GM19238 (cell line): ENCODE data around the gene FAAP20.

ENCODE experiments used
- DNase-seq: peaks from one replicate; pipeline ENCODE4 v3.0.0; 2011; ENCODE audit warnings: low spot score; ENCODE audit not compliant: insufficient read length

FAAP20 gene

DNA sequence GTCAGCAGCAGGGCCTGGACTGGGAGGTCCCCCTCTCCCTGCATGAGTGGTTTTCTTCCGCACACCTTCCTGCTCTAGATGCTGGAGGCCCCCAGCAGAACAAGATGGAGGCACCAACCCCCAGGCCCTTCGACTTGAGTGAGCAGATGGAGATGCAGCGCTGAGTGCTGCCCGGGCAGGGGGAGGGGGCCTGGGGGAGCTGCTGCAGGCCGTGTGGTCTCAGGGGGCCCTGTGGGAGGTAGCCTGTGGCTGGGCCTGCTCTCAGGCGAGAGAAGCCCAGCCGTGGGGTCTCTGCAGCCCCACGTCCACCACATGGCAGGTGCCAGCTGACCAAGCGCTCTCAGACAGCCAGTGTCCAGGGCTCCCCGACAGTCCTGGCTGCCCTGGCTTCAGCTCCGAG lies 1.2 kb upstream of the FAAP20 start:
- no peak for DNase-seq

DNA sequence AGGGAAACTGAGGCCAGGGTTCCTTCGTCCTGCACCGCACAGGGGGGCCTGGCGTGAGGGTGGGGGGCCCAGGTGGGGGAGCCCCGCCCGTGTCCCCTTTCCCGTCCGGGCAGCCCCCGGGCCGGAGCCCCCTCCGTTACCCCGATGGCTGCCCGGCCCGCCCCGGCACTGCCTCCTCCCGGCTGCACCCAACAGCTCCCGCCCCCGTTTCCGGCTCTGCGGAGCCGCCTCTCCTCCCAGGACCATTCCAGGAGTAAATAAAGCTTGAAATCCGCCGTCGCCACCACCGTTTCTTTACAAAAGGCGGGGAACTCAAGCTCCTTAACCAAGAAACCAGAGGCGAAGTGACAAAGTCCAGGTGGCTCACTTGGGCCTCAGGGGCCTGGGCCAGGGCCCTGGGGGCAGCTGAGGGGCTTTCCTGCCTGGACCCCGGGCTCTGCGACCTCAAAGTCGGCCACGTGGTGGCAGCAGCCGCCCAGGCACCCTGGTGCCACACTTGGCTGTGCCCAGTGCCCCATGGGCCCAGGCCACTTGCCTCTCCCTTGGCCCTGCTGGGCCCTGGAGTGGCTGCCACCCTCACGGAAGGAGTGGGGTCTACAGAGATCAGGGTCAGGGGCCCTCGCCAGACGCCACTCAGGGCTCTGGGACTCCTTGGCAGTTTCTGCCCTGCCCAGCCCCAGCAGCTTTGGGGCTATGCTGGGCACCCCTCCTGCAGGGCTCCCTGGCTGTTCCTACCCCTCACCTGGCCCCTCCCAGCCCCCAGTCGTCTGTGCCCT lies 514 bp upstream of the FAAP20 start:
- peak; percentile 96 for DNase-seq

DNA sequence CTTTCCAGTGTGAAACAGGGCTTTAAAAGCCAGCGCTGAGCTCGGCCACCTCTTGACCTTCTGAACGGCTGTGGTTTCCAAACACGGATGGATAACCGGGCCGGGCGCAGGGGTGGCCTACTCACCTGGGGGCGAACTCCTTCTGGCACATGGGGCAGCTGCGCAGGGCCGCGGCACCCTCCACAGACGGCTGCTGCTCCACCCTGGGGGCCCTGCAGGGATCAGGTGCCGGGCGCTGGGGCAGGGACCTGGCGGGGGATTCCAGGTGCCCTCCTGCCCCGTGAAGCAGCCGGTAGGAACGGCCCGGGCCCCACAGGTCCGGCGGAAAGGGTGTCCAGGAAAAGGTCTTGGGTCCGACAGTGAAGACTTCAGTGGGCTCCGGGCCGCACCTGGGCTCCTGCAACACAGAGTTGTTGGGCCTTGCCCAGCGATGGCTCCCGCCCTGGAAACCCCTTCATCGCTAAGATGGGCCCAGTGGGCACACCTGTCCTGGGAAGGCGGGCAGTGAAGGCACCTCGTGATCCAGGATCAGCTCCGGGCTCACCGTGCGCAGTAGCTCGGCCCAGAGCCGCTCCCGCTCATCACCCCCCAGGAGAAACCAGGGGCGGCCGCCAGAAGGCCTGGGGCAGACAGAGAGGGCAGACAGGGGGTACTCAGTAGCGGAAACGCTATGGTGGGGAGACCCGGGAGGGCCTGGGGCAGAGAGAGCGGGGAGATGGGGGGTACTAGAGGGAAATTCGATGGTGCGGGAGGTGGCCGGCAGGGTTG lies 874 bp downstream of the FAAP20 start:
- DNase-seq = no peak

DNA sequence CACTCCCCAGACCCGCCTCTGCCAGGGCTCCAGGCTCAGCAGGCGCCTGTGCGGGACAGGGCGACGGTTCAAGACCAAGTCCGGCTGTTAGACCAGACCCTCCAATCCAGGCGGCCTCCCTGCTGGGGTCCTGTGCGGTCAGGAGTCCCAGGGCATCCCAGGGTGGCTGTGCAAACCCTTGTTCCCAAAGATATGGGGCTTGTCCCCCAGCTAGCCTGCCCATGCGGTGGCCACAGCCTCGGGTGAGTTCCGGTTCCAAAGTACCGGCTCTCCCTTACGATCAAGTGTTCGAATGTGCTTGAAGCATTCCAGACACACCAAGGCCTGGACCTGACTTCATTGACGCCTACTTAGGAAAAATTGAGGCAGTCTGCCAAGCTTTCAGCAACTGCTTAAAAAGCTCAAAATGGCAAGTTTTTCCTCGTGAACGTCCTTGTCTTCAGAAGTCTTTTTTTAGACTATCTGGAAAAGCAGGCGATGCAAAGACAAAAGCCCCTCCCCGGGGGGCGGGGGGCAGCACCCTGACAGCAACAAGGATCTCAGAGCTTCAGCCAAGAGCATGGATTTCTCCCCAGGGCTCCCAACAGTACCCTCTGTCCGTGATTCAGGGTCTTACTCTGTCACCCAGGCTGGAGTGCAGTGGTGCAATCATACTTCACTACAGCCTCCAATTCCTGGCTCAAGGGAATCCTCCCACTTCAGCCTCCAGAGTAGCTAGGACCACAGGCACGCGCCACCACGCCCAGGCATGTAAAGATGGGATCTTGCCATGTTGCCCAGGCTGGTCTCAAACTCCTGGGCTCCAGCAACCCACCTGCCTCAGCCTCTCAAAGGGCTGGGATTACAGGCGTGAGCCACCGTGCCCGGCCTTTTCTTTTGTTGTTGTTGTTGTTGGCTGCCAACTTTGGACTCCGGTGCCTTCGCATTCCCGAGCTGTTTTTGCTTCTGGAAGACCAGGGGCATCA lies 2.3 kb downstream of the FAAP20 start:
- DNase-seq = no peak

DNA sequence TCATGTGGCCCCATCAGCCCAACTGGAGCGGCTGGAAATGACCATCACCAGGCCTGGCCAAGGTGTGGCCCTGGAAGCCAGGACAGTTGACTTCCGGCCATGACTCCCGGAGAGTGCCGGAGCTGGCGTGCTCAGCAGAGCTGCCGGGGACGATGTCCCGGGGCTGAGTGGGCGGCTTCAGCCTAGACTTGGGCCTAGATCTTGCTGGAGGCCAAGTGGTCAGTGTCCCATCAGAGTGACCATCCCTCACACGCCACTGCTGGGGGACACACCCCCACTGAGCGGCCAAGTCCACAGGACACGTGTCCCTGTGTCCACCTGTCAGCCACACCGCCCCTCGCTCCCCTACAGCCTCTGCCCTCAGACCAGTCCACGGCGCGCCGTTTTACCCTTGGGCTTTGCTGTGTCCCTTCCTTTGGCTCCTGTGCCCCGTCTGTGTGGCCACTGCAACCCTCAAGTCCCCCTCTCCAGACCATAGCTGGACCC lies 4.0 kb downstream of the FAAP20 start:
- DNase-seq = no peak

DNA sequence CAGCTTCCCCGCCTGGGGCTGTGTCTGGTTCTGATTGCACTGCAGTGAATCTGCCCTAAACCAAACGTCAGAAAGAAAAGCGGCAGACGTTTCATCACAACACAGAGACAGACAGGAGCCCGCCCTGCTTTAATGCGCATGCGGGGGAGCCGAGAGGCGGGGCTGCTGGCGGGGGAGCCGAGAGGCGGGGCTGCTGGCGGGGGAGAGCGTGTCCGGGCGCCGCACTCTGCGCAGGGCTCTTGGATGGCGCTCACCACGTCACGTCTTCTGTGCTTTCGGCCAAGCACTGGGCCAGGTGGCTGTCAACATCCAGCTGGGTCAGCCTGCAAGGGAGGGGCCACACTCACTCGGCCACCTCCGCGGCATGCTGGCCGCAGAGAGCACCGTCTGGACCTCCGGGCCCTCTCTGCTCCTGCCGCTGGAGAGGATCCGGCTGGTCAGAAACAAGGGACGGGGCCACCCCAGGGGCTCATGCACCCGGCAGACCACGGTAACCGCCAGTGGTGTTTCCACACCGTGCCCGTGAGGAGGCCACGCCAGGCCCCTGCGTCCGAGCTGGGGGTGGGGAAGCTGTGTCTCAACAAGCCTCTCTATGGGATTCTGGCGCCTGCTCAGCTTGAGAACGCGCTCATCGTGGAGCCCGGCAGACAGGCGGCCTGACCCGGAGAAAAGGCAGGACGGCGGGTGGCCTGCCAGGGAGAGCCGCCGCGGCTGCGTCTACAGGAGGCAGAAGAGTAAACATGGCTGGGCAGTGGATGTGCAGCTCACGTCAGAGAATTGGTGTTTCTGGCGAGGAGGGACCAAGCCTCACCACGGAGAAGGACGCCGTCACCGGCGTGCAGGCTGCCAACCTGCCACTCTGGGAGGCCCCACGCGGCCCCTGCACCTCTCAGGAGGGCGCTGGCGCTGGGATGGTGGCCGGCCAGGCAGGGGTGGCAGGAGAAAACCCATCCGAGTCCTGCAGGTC lies 4.8 kb downstream of the FAAP20 start:
- peak; percentile 84 for DNase-seq

DNA sequence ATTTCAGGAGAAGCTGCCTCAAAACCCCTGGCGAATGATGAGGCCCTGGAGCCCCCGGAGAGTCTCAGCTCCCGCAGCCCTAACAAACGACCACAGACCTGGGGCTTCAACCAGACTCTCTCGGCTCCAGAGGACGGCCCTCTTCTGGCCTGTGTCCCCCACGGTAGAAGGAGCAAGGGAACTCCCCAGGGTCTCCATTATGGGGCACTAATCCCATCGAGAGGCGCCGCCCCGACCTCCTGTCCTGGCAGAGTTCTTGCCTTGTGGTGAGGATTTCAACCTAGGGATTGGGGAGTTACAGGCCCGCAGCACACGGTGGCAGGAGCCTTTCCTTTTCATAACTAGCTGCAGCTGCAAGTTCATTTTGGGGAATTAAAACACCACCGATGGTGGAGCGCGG lies 6.2 kb downstream of the FAAP20 start:
- no peak for DNase-seq

DNA sequence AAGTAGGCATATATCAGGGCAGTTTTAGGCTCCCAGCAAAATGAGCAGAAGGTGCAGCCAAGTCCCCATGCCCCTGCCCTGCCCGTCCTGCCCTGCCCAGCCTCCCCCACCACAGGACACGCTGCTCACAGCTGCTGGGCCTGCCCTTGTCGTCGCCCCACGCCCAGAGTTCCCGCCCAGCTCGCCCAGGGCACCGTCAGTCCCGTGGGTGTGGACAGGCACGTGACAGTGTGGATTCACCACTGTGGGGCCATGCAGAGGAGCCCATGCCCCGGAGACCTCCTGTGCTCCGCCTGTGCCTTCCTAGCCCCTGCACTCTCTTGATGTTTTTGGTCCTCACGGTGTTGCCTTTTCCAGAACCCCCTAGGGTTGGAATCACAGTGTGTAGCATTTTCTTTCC lies 7.0 kb downstream of the FAAP20 start:
- DNase-seq = no peak

DNA sequence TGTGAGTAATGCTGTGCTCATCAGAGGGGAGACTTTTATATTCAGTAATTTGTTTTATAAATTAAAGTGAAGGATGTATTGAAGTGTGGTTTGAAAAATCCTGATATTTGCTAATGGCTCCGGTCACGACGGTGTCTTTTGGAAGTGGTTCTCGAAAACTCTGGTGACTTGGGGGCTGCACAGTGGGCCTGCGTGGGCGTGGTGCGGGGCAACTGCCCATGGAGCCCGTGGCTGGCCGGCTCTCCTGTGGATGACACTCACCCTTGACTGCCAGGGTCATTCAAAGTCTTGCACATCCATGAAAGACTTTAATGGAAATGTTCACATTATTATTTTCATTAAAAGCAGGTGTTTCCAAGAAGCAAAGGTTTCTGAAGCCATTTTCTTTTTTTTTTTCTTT lies 7.7 kb downstream of the FAAP20 start:
- no peak for DNase-seq

DNA sequence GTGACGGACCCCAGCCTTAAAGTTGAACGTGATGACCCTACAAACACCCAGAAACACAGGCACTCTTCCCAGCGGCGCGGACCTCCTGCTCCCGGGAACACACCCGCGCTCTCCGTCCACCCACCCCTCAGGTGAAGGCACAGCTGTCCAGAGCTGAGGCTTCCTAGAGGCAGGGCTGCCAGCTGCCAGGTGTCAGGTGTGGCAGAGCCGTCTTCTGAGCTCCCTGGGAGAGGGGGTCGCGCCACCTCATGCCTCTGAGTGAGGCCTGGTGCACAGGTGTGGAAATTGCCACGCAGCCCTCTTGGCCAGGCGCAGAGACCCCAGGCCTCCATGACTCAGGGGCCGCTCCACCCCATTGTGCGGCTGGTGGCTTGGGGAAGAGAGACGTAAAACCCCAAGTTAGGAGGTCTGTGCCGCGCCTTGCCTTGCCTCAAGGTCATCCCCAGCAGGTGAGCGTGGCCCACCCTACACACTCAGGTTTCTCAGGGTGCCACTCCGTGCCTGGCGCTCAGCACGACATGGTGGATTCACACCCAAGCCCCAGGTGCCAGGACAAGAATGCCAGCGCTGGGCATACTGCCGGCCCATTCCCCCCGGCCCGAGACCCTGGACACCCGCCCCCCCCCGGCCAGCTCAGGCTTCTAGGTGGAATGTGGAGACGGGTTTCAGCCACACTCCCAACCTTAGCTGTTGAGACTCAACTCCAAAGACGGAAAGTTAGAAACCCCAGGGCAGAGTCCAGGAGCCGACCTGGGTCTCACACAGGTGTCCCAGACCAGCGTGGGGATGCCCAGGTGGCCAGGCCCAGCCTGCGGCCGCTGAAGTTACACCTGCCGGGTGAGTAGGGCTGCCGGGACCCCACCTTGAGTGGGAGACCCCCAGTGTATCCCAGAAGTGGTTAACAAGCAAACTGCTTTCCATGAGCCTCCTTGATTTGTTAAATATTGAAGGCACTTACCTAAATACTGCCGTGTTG lies 8.4 kb downstream of the FAAP20 start:
- no peak for DNase-seq

DNA sequence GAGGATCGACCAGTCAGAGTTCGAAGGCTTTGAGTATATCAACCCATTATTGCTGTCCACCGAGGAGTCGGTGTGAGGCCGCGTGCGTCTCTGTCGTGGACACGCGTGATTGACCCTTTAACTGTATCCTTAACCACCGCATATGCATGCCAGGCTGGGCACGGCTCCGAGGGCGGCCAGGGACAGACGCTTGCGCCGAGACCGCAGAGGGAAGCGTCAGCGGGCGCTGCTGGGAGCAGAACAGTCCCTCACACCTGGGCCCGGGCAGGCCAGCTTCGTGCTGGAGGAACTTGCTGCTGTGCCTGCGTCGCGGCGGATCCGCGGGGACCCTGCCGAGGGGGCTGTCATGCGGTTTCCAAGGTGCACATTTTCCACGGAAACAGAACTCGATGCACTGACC lies 9.6 kb downstream of the FAAP20 start:
- DNase-seq = no peak

DNA sequence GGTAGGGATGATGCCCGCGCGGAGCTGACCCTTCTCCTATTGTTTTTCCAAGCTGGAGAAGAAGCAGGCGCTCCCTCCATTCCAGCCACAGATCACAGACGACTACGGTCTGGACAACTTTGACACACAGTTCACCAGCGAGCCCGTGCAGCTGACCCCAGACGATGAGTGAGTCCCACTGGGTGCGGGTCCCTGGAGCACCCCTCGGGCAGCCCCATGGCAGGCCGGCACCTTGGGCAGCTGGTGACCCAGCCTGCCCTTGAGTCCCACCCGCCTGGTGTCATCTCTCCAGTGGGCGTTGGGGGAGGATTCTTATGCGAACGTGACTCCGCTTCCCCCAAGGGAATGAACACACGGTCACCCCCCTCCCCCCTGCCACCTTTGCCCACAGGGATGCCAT lies 10.0 kb downstream of the FAAP20 start:
- DNase-seq = no peak

DNA sequence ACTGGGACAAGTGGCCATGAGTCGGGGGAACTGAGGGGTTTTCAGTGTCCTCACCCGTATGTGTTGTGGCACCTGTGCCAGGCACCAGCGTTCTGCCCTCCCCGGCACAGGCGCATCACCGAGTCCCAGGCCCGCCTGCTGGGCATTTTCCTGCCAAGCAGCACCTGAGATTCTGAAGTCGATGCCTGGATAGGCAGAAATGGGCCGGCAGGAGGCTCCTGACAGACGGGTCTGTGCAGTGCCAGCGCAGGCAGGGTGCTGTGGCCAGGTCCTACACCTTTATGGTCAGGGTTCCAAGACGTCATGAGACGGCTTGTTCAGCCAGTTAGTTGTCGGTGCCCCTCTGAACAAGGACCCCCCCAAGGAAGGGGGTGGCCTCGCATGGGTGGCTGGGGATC lies 10.6 kb downstream of the FAAP20 start:
- DNase-seq = no peak

DNA sequence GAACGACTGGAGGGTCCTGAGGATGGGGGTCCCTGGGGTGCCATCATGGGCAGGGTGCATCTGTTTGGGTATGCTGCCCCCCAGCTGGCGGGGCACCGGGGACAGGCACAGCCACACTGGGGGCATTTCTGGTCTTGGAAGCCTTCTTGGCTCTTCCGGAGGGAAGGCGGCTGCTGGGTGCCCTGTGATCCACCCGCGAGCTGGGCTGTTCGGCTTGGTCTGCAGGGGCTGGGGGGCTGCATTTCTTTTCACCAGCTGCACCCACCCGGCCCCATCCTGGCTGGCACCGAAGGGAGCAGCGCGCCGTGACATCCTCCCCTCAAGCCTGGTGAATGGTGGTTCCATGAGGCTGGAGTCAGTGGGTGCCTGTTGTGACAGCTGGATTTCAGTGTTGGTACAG lies 12.2 kb downstream of the FAAP20 start:
- no peak for DNase-seq

DNA sequence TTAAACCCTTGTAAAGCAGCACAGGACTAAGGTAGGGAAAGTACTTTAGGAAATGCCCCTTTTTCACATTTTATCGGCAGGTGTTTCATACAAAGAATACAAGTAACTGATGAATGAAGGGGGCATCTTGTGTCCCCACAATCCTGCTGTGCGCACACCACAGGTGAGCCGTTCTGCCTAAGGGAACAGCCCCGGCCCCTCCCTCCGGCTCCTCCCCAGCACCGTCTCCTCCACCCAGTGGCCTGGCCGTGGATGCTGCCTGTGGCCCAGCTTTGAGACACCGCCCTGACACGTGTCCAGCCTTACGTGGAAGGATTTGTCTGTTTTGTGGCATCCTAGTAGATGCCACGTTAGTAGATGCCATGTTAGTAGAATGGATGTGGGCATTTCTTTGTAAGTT lies 12.8 kb downstream of the FAAP20 start:
- no peak for DNase-seq

DNA sequence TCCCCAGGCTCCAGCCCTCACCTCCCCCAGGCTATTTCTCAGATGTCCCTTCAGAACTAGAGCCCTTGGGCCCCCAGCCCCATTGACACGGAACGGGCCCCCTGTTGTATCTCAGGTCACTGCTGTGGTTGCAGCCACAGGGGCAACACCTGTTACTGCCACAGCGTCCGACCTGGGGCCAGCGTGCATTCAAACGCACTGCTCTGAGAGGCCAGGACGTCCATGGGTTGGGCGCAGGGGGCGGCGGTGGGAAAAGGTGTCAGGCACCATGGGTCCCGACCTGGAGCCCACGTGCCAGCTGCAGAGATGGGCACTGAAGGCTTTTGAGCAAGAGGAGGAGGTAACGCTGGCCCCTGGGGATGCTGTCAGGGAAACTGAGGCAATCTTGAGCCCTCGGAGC lies 13.3 kb downstream of the FAAP20 start:
- DNase-seq = no peak

DNA sequence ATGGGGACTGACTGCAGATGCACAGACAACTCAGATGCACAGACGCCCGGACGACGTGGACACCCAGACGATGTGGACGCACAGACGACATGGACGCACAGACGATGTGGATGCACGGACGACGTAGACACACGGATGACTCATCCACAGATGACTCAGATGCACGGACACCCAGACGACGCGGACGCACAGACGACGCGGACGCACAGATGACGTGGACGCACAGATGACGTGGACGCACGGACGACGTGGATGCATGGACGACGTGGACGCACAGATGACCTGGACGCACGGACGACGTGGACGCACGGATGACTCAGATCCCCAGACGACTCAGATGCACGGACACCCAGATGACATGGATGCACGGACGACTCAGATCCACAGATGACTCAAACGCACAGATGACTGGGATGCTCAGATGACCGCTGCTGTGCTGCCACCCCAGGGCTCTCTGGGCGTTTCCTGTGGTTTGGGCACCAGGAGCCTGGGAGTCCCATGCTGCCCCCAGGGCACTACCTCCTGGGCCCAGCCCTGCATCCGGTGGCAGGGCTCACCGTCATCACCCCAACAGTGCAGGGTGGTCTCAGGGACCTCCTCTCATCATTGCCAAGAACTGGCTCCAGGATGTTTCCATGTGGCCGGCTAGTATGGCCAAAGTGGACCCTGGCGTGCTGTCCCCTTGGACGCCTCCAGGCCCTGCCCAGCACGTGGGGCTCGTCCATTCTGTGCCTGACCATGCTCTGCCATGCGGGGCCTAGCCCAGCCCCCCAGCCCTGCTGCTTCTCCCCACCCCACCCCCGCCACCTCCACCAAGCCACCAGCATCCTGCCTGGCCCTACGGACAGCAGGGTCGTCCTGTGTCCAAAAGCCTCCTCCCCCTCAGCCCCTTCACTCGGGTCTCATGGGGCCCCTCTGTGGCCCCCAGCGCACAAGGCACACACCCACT lies 14.0 kb downstream of the FAAP20 start:
- DNase-seq = no peak
